Renal cortex interstitium (tissue), 11 donors: ENCODE measurements around the gene RUNX2. TPM values are rescaled to one million over a fixed set of nuclear protein-coding genes. Genes with fewer than 3 reads are reported as not detected.
A peak's percentile ranks its signal among the peaks of the same experiment; 100 is the strongest.
"Not testable (repeated sequence)": the region's sequence is repeated elsewhere in the genome, so short reads cannot be mapped to it uniquely, and the experiment has no call there.

ENCODE experiments used
- DNase-seq, 11 donors: peaks; one replicate each; pipeline ENCODE4 v3.0.0-alpha.2; 2013; ENCODE audit warnings: low read depth in 9 of 11, low spot score in 4 of 11; ENCODE audit errors: extremely low read depth in 1 of 11
- polyA plus RNA-seq, 3 donors: library from polyadenylated mRNA; unstranded; fragments of 120-200 nt; gene quantifications; one replicate each; pipeline ENCODE4 v1.2.1, GENCODE V29; 2013; ENCODE audit not compliant: insufficient read length in 3 of 3

The RUNX2 gene
- polyA plus RNA-seq, 3 donors: 2.4 to 3.8 (median 3.0) TPM

DNA sequence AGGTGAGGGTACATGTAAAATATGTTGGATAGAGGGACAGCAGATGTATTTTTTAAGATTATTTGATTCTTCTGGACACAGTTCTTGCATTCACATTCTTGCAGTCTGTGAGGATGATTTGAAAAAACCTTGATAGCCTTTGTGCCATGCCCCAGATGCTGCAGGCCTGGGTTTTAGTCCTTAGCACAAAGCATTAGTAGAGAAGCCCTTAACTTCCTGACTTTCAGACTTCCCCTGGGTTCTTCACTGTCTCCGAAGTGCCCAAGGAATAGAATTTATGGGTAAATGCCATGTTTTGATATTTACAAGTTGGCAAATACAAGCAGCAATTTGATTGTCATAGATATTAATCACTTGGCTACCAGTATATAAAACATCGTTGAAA lies 117.2 kb downstream of the RUNX2 start:
- no peak for DNase-seq

DNA sequence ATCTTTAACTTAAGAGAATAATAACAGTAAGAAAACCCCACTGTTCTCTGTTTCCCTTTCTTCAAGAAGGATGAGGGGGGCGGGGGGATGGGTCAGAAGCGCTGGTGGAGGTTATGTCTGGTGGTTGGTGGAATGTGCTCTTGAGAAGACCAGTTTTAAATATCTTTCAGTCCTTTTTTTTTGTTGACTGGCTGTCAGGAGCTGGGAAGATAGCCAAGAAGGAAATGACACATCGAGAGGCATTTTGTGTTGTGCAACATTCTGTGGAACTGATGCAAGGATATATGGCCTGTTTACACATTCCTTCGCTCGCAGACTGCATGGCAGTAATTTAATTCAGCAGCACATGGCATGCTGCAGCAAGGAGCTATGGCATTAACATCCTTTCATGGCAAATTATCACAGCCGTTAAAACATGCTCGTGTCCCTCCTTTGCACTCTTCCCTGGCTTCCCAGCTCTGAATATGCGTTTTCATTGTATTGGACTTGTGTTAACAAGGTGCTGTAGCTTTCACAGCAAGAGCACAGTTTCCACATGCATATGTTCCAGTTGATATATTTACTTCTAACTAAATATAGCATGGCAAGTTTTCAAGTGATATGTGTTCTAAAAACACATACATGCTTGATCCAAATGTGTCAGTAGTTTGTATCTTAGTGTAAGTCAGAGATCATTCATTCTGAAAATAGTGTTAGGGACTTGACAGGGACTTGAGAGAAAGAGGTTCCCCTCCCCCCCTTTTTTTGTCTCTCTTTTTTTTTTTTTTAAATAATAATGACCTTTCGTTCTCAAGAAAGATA lies 117.8 kb downstream of the RUNX2 start:
- DNase-seq: peak in 10 of 11 donors; percentile 42 to 86 (median 71)

DNA sequence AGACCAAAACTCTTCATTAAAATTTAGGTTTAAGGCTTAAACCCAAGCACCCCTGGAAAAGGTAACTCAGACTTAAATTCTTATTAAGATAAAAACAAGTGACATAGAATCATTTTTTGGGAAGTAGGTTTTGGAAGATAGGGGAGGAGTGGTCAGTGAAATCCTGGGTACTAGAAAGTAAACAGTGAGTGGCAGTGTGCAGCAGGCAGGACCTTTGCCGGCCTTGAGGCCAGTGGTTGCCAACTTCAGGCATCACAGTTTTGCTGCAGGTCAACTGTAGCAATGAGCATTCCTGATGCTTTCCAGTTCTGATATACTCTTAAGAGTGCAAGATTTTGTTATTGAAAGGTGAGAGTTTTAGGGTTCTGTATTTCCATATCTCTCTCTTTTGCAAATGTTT lies 118.9 kb downstream of the RUNX2 start:
- DNase-seq: no peak

DNA sequence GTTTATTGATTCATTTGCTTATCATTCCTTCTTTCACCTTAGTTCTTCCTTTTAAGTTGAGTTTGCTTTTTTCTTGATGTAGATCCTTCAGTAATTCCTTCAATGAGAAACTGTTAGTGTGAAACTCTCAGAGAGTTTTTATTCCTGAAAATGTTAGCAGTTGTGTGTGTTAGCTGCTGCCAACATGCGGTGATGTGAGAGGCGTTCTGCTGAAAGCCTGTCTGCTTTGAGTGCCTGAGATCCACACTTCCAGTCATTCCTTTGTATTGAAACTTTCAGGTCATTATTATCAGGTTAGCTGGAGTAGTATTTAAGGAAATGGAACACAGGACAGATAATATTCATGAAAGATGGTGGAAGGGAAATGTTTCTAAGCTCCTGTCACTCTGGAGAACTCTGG lies 119.6 kb downstream of the RUNX2 start:
- no peak for DNase-seq

DNA sequence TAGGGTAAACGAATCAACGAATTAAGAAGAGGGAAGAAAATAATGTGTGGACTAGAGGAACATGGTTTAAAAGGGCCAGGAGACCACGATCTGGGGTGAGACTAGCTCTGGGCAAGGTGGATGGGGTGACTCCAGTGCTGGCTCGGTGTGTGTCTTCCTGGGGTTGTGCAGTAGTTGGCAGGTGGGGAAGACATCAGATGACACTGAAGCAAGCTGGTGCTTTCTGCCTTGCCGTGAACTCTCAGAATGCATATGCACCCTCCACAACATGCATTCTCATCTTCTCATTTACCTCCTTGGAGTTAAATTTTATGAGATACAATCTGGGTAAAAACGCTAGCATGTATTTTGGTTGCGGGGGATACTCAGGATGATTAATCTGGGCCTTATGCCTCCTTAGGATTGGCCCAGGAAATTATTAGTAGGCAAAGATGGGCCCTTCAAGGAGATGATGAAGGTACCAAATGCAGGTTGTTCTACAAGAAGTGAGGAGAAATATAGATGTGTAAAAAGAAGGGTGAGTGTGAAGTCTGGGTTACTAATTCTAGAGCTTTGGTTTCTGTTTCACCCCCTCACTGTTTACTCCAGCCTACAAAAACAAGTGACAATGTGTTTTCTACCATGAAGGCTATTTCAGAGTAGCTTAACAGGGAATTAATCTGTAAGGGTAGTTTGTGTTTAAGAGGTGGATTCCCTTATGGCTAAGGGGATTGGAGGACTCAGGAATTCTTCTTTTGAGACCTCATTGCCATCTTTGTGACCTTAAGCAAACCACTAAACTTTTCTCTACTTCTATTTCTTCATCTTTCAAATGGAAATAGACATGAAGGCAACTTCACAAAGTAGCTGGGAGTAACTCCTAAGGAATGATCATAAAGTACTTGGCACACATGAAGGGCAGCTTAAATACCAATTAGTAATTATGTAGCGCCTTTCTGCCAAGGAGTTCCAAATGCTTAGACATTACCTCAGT lies 120.6 kb downstream of the RUNX2 start:
- DNase-seq: no peak

DNA sequence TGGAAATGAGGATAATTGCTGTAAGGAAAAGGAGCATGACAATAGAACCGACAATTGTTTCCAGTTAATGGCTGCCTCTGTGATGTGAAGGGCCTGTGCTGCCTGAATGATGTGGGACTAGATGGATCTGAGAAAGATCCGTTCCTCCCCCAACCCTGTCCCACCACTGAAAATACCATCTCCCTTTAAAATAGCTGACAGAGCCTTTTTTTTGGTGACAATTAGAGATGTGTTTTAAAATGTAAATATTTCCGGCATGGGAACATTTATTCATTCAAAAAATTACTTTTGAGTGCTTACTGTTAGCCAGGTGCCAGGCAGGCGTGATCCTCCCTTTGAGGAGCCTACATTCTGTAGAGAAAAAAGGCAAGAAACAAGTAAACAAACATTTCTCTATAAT lies 122.0 kb downstream of the RUNX2 start:
- DNase-seq: no peak

DNA sequence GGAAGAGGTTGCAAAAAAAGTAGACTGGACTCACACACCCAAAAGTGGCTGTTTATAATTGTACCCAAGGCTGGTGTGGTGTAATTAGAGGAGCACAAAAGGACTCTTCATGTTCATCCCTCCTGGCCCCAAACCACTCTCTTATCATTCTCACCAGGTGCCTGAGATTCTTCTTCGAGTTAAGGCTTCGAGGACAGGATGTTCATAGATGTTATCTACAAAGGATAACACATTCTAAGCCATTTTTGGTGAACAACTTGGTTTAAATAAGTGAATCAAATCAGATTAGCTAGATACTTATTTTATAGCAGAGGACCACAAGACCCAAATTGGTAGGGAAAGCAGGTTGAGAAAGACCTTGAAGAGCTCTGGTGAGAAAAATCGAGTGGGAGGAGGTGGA lies 122.7 kb downstream of the RUNX2 start:
- DNase-seq: no peak

DNA sequence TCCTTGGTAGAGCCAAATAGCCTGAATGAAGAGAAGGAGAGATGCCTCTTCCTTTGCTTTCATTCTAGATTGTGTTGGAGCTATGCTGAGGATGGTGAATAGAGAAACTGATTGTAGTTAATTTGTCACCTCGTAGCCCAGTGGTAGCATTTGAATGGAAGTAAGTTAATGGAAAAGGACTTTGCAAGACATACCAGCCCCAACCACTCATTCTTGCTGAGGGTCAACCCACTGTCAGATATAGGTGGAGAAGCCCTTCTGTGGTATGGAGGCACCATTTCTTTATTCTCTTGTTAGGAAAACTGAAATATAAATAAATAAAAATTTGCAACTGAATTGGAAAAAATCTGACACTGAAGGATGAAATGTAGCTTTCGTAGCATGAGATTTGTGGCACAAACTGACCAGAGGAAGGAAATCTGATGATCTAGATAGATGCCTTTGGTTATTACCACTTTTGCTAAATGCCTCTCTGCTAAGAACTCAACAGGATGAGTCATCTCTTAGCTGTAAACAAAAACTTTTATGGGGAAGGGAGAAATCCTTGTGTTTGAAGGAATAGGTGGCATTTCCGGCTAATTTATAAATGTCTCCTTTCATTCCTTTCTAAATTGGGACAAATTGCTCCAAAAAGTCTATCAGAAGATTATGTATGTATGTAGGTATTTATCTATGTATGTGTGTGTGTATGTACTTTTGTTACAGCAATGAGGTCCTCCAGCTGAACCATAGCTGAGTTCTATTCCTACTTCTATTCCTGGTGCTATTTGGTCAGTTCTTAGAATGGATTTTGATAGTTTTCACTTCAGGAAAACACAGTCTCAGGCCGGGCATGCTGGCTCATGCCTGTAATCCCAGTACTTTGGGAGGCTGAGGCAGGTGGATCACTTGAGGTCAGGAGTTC lies 126.1 kb downstream of the RUNX2 start:
- no peak for DNase-seq

DNA sequence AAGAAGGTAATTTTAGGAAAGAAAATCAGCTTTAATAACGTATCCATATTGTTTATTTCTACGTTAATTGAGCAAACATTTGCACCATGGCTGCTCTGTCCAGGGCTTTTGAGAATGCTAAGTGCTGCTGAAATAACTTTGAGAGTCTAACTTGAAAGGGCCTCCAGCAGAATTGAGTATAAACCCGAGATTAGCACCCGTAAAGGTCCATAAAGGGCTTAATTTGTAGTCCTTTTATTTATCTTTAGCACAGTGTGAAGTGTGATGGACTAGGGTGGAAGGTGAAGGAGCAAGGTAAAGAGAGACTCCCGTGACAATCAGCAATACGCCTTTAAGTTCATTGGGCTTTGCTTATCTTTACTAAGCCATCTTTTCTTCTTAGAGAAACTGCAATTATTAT lies 127.3 kb downstream of the RUNX2 start:
- no peak for DNase-seq

DNA sequence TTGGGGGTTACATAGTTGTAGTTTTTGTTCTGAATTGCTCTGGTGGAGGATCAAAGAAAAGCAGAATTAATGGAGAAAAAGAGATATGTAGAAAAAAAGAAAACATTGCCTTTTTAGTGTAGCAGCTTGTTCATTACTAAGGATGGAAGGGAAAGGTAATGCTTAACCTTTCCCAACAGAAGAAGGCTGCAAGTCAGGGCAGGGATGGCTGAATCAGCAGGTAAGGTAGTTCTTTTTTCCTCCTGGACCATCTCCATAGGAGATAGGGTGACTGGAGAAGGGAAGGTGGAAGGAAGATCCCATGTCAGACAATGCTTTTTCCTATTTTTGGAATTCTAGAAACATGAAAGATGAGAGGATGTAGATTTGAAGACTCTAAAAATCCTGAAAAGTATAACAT lies 129.0 kb downstream of the RUNX2 start:
- no peak for DNase-seq

DNA sequence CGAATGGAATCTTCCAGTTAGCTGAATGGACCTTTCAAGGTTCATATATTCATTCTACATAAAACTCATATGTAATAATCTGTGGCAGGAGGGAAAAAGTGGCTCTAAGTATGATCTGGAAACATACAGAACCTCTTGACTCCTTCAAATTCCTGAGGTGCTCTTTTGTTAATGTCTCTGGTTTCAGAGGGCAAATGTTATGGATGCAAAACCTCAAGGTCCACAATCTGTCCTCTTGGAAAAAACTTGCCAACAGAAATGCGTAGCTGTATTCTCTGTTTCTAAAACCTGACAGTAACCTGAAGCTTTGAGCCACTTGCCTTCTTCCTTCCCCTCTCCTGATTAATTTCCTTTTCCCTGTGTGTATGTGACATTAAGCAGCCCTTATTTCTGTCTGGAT lies 130.5 kb downstream of the RUNX2 start:
- DNase-seq: no peak

DNA sequence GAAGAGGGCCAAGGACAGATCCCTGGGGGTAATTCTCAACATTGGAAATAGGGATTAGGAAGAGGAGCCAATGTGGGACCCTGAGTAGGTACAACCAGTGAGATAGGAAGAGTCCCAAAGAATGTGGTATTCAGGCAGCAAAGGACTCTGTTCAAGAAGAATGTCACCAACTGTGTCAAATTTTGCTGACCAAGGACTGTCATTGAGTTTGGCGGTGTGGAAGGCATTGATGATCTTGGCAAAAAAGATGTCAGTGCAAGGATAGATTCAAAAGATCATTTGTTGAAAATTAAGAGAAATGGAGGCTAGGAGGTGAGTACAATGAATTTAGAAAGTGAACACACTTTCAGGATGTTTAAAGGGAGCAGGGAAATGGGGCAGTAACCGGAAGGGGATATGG lies 132.0 kb downstream of the RUNX2 start:
- no peak for DNase-seq

DNA sequence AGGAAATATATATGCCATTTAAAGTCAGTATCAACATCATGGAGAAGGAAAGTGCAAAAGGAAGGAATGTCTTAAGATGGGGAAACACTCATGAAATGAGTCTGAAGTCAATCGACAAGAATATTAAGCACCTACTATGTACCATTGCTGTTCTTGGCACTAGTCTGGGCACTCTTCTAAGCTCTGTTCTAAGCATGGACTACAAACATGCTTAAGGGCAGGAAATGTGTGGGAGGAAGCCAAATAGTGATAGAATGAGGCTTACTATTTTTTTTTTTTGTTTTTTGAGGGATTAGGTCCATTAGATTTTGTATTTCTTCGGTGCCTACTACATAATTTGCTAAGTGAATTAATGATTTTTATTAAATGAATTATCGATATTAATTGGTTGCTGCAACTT lies 133.4 kb downstream of the RUNX2 start:
- no peak for DNase-seq

DNA sequence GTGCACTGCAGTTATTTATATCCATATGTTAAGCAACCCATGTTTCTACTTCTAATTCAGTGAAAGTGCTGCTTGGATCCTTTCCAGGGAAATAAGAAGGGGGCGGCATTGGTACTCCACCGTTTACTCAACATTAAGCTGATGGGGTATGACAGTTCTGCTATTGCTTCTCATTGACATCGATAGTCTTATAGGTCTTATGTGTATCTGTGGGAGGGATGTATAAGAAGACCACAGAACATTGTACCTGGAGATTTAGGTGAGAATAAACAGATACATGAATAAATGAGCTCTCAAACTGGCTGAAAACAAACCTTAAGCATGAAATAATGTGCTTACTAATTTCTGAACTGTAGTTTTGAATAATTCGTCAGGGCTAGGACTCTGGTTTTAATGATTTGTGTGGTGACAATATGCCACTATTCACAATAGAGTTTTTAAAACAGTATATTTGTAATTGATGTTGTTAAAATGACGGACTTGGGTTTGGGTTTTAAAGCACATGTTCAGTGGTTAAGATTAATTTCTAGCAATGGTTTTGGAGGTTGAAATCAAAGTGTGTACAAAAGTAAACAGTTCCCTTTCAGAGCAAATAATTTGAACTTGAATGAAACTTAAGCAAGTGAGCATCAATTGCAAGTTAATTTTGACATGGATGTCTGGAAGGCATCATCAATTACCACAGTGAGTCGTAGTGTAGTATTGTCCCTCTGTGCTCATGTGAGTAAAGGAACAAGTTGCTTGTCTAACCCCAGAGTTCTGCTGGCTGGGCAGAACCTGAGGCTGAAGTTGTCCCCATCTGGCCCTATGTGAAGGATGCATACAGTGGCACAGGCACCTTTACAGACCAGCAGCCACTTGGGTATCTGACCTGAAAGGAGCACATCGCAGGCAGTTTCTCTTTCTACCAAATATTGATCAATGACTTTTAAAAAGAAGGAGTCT lies 134.3 kb downstream of the RUNX2 start:
- no peak for DNase-seq

DNA sequence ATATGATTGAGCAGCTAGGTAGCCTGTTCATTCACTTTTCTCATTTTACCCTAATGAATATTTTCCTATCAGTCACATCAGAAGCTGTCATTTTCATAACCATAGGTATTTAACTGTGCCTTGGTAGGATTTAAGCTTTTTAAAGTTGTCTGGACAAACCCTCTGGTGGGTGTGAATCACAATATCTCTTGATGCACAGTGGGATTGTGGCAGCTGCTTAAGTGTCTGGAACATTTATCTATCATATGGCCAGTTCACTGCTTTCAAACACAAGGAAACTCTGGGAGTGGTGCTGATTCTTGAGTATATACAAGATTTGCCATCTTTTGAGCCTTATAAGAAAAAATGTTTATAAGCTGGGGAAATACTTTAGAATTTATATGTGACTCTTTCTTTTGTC lies 136.6 kb downstream of the RUNX2 start:
- no peak for DNase-seq

DNA sequence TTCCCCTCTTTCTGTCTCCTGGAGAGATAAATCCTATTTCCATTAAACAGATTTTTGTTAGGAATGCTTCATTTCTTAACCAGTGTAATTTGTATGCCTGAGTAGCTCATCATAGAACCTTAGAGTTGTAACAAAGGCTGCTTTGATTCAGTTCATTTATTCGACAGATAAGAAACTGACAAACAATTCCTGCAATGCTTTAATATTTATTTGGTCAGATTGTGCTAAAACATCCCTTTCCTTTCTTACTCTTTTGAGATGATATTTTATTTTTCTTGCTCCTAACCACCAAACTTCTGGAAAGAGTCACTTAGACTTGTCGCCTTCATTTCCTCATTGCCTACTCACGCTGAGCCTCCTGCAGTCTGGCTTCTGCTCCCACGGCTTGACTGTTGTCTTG lies 138.6 kb downstream of the RUNX2 start:
- DNase-seq: no peak

DNA sequence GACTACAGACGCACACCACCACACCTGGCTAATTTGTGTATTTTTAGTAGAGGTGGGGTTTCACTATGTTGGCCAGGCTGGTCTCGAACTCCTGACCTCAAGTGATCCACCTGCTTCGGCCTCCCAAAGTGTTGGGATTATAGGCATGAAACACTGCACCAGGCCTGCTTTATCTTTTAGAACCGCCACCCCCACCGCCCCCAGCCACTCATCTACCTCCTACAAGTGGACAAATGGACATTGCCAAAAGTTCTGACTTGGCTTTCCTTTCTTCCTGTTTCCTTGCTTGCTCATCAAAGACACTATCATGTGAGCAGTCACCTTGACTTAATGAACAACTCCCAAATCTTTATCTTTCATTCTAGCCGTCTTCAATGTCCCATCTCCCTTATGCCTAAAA lies 139.3 kb downstream of the RUNX2 start:
- not testable (repeated sequence) for DNase-seq

DNA sequence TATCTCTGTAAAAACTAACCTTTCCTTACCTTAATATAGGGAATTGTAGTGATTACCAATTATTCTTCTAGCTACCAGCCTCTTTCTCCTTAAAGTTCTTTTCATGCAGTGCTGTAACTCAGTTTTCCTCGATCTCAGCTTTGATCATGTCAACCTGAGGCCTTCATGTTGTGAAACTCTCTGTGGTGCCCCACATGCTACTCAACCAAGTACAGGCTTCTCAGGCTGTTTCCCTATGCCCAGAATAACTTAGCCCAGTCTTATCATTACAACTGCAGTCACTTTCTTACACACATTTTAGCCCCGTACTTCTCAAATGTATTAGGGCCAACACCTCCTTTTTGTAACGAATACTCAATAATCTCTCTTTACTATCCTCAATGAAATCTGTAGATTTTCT lies 139.7 kb downstream of the RUNX2 start:
- no peak for DNase-seq
